Stimulated activated naive B cell treated with anti-CD40 and anti-IgM and Interleukin-4, amounts not matched to agents 10 μg/mL and 1 μg/mL and 100 μg/mL, for 72 hours (primary cell): ENCODE results near the gene SULT1A3.
"Not testable (repeated sequence)": the region's sequence is repeated elsewhere in the genome, so short reads cannot be mapped to it uniquely, and the experiment has no call there.

Experiments
- ATAC-seq, 2 donors: fragments of 150-1000 bp; cut with Tn5 transposase; replicated peaks; 2 replicates each; pipeline ENCODE4 v1.10.0; 2021; ENCODE audit warnings: moderate library complexity in 1 of 2
- DNase-seq: peaks from one replicate; pipeline ENCODE4 v3.0.0; 2021
- H3K27ac Mint-ChIP-seq: one replicate; pipeline ENCODE4 v1.8.0; 2022; ENCODE audit warnings: mild to moderate bottlenecking, mixed read lengths
- H3K27me3 Mint-ChIP-seq, 2 donors: one replicate each; pipeline ENCODE4 v1.8.0; 2022; ENCODE audit warnings: mixed read lengths in 2 of 2
- H3K36me3 Mint-ChIP-seq, 2 donors: one replicate each; pipeline ENCODE4 v1.8.0; 2022; ENCODE audit warnings: mixed read lengths in 2 of 2, mild to moderate bottlenecking in 1 of 2
- H3K4me1 Mint-ChIP-seq, 2 donors: one replicate each; pipeline ENCODE4 v1.8.0; 2022; ENCODE audit warnings: mixed read lengths in 2 of 2, mild to moderate bottlenecking in 1 of 2
- H3K4me3 Mint-ChIP-seq, 2 donors: one replicate each; pipeline ENCODE4 v1.8.0; 2022; ENCODE audit warnings: mild to moderate bottlenecking in 2 of 2, mixed read lengths in 2 of 2, moderate library complexity in 1 of 2
- H3K9me3 Mint-ChIP-seq, 2 donors: one replicate each; pipeline ENCODE4 v1.8.0; 2022; ENCODE audit warnings: mixed read lengths in 2 of 2, mild to moderate bottlenecking in 1 of 2

SULT1A3 gene

DNA sequence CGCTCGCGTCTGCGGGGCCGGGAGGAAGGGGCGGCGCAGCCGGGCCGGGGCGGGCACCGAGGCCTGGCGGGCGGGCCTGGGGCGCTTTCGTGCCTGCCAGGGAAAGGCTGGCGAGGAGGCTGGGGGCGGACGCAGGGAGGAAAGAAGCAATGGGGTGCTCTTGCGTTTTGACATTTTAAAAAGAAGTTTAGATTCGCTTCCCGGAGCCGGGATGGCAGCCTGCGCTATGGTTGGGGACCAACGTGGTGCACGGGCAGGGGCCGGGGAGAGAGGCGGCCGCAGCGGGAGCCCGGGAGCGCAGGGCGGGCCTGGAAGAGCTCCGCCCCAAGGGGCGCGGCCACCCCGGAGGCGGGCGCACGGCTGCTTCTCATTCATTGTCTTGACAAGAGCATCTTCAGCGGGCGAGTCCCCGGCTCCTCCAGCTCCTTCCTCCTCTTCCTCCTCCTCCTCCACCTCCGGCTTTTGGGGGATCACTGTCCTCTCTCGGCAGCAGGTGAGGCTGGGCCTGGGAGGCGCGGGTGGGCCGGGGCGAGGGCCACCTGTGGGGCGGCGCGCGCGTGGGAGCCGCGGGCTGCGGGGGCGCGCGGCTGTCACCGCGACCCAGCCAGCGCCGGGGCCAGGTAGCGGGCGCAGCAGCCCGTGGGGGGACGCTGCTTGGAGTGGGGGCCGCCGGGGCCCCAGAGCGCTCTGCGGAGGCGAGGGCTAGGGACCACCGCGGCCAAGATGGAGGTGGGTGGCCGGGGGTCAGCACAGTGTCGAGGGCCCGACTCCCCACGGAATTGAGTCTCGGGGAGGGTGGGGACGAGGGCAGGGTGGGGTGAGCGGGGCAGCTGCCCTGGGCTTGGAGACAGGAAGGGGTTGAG, 15.6 kb upstream of the SULT1A3 start, which contains the start of gene CORO1A:
Gene CORO1A, plus strand, starts transcription at position 370 of the 863 bp plus-strand sequence. CDS start 1,608 bp downstream, outside the sequence.
- peaks cover 42 to 47% of the 10 kb centered on the region in 2 donors for H3K36me3 Mint-ChIP-seq
- DNase-seq (peak; percentile 86), ATAC-seq (peak; percentile 64 to 67)
- peaks cover 37 to 59% of the 10 kb centered on the region in 2 donors for H3K4me1 Mint-ChIP-seq
- H3K27ac Mint-ChIP-seq = peak within 1 kb of the TSS; percentile 99
- no peaks in the 10 kb centered on the region for H3K27me3 Mint-ChIP-seq
- H3K9me3 Mint-ChIP-seq = no peaks in the 10 kb centered on the region
- H3K4me3 Mint-ChIP-seq = peak within 1 kb of the TSS; percentile 98 to 99

DNA sequence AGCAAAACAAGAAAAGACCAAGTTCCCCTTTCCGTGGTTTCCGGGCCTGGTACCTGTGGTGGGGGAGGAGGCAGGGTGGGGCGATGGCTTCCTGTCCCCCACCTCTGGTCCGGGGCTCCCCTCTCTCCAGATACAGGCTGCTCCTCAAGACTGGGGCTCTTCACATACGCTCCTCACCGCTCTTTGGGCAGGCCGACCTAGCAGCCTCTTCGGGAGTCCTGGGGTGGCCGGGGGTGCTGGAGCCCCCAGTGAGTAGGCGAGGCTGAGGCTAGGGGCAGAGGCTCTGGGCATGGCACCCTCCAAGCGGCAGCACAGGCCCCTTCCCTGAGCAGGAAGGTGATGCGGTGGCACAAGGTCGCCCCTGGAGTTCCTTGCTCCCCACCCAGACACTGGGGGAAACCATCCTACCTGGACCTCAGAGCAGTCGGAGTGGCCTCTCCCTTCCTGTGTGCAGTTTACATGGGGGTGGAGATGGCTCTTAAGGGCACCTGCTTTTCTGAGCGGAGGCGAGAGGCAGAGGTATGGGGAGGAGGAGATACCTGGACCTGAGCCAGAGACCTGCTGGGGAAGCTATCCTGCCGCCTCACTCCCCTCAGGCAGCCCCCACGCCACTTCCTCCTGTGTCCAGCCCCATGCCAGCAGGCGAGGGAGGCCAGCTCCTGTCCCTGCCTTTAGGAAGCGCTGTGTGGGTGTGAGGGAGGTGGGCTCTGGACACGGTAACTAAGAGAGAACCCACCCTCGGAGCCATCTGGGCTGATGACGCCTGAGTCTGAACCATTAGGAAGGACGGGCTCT, 14.8 kb upstream of the SULT1A3 start:
- H3K4me1 Mint-ChIP-seq = peaks cover 37 to 59% of the 10 kb centered on the region in 2 donors
- ATAC-seq = peak; percentile 63 to 70
- no peaks in the 10 kb centered on the region for H3K9me3 Mint-ChIP-seq
- peak overlapping the region; percentile 98 to 99 for H3K4me3 Mint-ChIP-seq
- no peaks in the 10 kb centered on the region for H3K27me3 Mint-ChIP-seq
- peaks cover 42 to 47% of the 10 kb centered on the region in 2 donors for H3K36me3 Mint-ChIP-seq
- H3K27ac Mint-ChIP-seq = peak overlapping the region; percentile 99
- peak; percentile 83 for DNase-seq

DNA sequence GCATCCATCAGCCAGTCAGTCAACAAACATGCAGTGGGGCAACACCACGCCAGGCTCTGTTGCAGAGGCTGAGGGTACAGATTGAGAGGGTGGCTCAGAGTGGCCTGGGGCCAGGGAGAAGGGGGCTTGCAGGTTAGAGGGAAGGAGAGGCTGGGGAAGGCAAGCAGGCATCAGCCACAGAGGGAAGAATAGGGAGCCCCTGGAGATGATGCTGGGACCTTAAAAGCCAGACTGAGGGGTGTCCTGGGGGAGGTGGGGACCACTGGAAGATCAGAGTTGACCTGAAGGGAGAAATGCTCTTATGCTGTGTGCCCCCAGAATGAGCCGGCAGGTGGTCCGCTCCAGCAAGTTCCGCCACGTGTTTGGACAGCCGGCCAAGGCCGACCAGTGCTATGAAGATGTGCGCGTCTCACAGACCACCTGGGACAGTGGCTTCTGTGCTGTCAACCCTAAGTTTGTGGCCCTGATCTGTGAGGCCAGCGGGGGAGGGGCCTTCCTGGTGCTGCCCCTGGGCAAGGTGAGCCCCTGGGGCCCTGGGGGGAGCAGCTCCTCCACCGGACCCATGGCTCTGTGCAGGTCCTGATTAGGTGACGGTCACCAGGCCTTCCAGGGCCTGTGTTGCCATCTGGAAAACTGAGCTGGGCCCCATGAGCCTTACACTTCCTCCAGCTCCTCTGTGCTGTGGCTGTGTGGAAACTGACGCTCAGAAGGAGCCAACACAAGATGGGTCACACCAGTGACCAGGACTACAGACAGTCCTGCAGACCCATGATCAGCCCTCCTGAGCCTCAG, 14.0 kb upstream of the SULT1A3 start:
- Mint-ChIP-seq H3K27ac (peak overlapping the region; percentile 99), H3K4me1 (peaks cover 37 to 56% of the 10 kb centered on the region in 2 donors), H3K9me3 (no peaks in the 10 kb centered on the region), H3K36me3 (peaks cover 42 to 47% of the 10 kb centered on the region in 2 donors), H3K27me3 (no peaks in the 10 kb centered on the region), H3K4me3 (peak overlapping the region; percentile 98 to 99)
- DNase-seq = peak; percentile 31
- peak; percentile 1 to 3 for ATAC-seq

DNA sequence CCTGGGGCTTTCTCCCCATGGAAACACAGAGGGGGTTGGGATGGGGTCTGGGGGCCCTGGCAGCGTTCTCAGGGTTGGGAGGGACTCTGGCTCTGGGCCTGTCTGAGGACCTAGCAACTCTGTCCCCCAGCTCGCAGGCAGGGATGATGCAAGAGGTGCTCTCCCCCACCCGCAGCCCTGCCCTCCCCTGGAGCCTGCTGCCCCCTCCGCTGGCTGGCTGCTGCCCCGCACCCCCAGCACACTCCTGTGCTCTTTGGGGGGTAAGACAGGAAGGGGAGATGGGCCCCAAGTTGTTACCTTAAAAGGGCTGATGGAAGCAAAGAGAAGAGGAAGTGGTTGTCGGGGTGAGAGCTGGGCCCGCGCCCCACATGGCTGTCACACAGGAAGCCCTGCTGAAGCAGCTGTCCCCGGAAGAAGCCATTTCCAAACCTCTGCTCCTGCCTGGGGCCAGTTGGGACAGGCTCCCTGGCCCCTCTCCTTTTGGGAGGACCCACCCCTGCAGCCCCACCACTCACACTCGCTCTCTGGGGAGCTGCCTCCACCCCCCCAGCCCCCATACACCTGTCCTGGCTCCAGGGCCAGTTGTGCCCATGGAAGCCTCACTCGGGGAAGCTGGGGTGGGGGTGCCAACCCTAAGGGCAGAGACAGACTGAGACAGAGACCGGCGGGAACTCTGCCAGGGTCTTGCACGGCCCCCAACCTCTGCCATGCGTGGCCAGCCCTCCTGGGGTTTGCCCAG, 13.2 kb upstream of the SULT1A3 start:
- Mint-ChIP-seq H3K36me3 (peaks cover 42 to 47% of the 10 kb centered on the region in 2 donors), H3K27me3 (no peaks in the 10 kb centered on the region), H3K4me3 (peak overlapping the region; percentile 98 to 99), H3K4me1 (peaks cover 34 to 49% of the 10 kb centered on the region in 2 donors), H3K27ac (peak overlapping the region; percentile 99), H3K9me3 (no peaks in the 10 kb centered on the region)
- ATAC-seq (peak; percentile 45 to 56), DNase-seq (peak; percentile 79)

DNA sequence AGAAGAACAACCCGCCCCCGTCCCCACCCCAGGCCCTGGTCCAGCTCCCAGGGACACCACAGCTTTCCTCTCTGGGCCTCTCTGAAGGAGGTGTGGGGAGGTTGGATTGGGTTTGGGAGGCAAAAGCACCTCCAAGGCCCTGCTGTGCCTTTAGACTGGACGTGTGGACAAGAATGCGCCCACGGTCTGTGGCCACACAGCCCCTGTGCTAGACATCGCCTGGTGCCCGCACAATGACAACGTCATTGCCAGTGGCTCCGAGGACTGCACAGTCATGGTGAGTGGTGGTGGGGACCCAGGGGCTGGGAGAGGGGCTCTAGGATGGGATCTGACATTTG, 12.6 kb upstream of the SULT1A3 start:
- H3K27ac Mint-ChIP-seq = peak overlapping the region; percentile 99
- peaks cover 42 to 47% of the 10 kb centered on the region in 2 donors for H3K36me3 Mint-ChIP-seq
- H3K4me1 Mint-ChIP-seq = peaks cover 33 to 46% of the 10 kb centered on the region in 2 donors
- DNase-seq (no peak), ATAC-seq (no peak)
- peak overlapping the region; percentile 98 to 99 for H3K4me3 Mint-ChIP-seq
- H3K9me3 Mint-ChIP-seq = no peaks in the 10 kb centered on the region
- H3K27me3 Mint-ChIP-seq = no peaks in the 10 kb centered on the region

DNA sequence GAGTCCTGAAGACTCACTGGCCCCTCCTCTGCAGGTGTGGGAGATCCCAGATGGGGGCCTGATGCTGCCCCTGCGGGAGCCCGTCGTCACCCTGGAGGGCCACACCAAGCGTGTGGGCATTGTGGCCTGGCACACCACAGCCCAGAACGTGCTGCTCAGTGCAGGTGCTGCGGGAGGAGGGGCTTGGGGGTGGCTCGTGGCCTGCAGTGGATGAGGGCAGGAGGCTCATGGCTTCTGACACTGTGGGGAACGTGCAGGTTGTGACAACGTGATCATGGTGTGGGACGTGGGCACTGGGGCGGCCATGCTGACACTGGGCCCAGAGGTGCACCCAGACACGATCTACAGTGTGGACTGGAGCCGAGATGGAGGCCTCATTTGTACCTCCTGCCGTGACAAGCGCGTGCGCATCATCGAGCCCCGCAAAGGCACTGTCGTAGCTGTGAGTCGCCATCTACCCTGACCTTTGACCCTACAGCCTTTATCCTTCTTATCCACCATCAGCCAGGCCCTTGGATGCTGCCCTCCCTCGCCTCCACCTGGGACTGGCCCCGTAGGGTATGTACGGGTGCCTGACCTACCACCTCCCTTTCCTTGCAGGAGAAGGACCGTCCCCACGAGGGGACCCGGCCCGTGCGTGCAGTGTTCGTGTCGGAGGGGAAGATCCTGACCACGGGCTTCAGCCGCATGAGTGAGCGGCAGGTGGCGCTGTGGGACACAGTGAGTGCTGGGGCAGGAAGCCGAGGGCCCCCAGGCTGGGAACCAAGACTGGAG, 12.1 kb upstream of the SULT1A3 start:
- no peaks in the 10 kb centered on the region for H3K27me3 Mint-ChIP-seq

DNA sequence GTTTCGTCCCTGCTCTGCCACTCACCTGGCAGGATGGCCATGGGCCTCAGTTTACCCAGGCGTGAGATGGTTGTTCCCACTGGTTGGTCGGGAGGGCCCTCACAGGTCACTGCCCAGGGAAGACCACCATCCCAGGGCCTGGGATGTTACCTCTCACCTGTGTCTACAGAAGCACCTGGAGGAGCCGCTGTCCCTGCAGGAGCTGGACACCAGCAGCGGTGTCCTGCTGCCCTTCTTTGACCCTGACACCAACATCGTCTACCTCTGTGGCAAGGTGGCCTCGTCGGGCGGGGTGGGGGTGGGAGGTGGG, 11.5 kb upstream of the SULT1A3 start:
- no peaks in the 10 kb centered on the region for H3K27me3 Mint-ChIP-seq
- DNase-seq (no peak), ATAC-seq (no peak)
- peaks cover 42 to 47% of the 10 kb centered on the region in 2 donors for H3K36me3 Mint-ChIP-seq
- H3K27ac Mint-ChIP-seq = peak overlapping the region; percentile 99
- H3K4me1 Mint-ChIP-seq = peaks cover 28 to 39% of the 10 kb centered on the region in 2 donors
- peak overlapping the region; percentile 98 to 99 for H3K4me3 Mint-ChIP-seq
- H3K9me3 Mint-ChIP-seq = no peaks in the 10 kb centered on the region

More for the DNA sequence above, 12.1 kb upstream of the SULT1A3 start:
- Mint-ChIP-seq H3K9me3 (no peaks in the 10 kb centered on the region), H3K27ac (peak overlapping the region; percentile 99), H3K36me3 (peaks cover 42 to 47% of the 10 kb centered on the region in 2 donors), H3K4me1 (peaks cover 32 to 44% of the 10 kb centered on the region in 2 donors), H3K4me3 (peak overlapping the region; percentile 98 to 99)
- ATAC-seq = no peak
- DNase-seq = peak; percentile 64

DNA sequence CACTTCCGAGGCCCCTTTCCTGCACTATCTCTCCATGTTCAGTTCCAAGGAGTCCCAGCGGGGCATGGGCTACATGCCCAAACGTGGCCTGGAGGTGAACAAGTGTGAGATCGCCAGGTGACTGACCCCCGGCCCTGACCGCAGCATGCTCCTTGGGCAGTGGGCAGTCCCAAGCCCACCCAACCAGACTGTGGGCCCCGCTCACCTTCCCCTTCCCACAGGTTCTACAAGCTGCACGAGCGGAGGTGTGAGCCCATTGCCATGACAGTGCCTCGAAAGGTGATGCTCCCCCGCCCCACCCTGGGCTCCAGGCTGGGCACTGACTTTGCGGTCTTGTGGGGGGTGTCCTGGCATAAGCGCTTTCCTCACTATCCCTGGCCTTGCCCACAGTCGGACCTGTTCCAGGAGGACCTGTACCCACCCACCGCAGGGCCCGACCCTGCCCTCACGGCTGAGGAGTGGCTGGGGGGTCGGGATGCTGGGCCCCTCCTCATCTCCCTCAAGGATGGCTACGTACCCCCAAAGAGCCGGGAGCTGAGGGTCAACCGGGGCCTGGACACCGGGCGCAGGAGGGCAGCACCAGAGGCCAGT, 11.0 kb upstream of the SULT1A3 start:
- ATAC-seq = no peak
- H3K4me1 Mint-ChIP-seq = peaks cover 24 to 34% of the 10 kb centered on the region in 2 donors
- H3K4me3 Mint-ChIP-seq = peak overlapping the region; percentile 35 to 39
- H3K27me3 Mint-ChIP-seq = no peaks in the 10 kb centered on the region
- no peaks in the 10 kb centered on the region for H3K9me3 Mint-ChIP-seq
- DNase-seq = no peak
- H3K27ac Mint-ChIP-seq = peak overlapping the region; percentile 59
- peaks cover 42 to 47% of the 10 kb centered on the region in 2 donors for H3K36me3 Mint-ChIP-seq

DNA sequence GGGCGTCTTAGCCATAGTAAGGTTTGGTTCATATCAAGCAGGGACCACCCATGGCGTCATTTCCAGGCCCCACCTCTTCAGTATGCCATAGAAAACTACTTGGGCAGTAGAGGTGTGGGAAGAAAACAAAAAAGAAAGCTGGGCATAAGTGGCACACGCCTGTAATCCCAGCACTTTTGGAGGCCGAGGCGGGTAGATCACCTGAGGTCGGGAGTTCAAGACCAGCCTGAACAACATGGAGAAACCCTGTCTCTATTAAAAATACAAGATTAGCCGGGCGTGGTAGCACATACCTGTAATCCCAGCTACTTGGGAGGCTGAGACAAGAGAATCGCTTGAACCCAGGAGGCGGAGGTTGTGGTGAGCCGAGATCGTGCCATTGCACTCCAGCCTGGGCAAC, 7.9 kb upstream of the SULT1A3 start:
- not testable (repeated sequence) for DNase-seq, H3K9me3 Mint-ChIP-seq, H3K4me3 Mint-ChIP-seq, ATAC-seq, H3K27me3 Mint-ChIP-seq, H3K27ac Mint-ChIP-seq
- peaks cover 12 to 15% of the 10 kb centered on the region in 2 donors for H3K4me1 Mint-ChIP-seq
- peaks cover 18 to 20% of the 10 kb centered on the region in 2 donors for H3K36me3 Mint-ChIP-seq

DNA sequence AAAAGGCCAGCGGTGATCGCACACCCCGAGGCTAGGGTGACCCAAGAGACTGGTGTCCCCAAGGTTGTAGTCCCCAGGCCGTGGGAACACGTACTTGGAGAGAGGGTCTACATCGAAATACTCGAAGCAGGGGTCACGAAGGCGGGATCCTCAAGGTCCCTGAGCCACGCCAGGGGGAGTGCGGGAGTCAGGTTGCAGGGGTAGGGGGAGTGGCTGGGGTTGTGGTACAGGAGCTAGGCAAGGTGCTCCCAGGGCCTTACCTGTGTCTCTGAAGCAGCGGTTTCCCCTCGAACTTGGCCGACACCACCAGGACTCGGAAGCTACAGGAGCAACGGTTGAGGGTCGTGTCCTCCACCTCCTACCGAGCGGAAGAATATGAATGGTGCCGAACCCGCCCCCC, 6.0 kb upstream of the SULT1A3 start:
- not testable (repeated sequence) for H3K36me3 Mint-ChIP-seq, H3K4me1 Mint-ChIP-seq, DNase-seq, H3K27ac Mint-ChIP-seq, H3K4me3 Mint-ChIP-seq, H3K27me3 Mint-ChIP-seq, H3K9me3 Mint-ChIP-seq
- ATAC-seq = peak; percentile 24

DNA sequence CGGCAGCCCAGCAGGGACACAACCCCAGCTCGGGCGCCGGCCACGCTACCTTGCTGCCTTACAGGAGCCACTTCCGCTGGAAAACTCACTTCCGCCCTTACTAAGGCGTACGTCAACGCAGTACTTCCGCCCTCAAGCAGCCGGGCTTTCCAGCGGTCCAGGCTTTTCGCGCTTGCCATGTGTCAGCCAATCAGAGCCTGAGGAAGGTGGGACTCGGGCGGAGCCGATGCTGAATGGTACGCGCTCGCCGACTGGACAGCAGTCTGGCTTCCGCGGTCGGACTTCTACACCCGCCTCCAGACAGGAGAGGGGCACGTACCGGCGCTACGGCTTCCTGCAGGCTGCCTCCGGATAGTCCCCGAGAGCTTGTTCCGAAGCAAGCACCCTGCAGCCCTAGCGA, 5.4 kb upstream of the SULT1A3 start, which contains the start of the genes BOLA2B and SLX1A:
Gene BOLA2B, minus strand, starts transcription at position 52 of the 400 bp plus-strand sequence. CDS start 71 bp downstream, outside the sequence.
Gene SLX1A, plus strand, starts transcription at position 261 of the 400 bp plus-strand sequence. CDS start 210 bp downstream, outside the sequence.
- H3K27me3 Mint-ChIP-seq, H3K9me3 Mint-ChIP-seq, H3K27ac Mint-ChIP-seq, H3K4me1 Mint-ChIP-seq, DNase-seq, H3K36me3 Mint-ChIP-seq, H3K4me3 Mint-ChIP-seq: not testable (repeated sequence)
- ATAC-seq = peak; percentile 88 to 90

DNA sequence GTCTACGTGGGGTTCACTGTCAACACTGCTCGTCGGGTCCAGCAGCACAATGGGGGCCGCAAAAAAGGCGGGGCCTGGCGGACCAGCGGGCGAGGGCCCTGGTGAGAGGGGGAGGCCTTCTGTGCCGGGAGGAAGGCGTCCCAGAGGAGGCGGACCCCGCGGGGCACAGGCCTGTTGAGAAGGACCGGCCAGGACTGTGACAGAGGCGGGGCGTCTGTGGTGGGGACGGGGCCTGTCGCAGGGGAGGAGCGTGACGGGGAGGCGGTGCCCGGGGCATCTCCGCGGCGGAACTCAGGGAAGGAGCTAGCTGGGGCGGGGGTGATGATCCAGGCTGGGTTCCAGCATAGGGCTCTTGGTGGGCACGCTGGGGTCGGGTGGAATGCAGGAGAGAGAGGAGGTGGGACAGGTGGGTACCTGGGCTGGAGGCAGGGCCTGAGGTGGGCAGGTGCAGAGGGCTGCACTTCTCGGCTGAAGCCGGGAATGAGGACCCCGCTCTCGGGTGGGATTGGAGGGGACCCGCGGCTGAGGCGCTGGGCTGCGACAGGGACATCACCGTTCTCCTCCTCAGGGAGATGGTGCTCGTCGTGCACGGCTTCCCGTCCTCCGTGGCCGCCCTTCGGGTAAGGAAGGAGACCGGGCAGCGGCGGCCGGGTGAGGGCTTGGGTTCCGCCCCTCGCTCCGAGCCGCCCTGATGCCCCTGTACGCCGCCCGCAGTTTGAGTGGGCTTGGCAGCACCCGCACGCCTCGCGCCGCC, 4.7 kb upstream of the SULT1A3 start:
- H3K9me3 Mint-ChIP-seq, H3K4me3 Mint-ChIP-seq, H3K27me3 Mint-ChIP-seq, DNase-seq, H3K27ac Mint-ChIP-seq, H3K36me3 Mint-ChIP-seq, H3K4me1 Mint-ChIP-seq: not testable (repeated sequence)
- ATAC-seq = peak; percentile 75 to 79
